Medulla oblongata (tissue), 1 donor: ENCODE data around the gene RBM25.
A peak's percentile ranks its signal among the peaks of the same experiment; 100 is the strongest.

Experiments
- DNase-seq: peaks from one replicate; pipeline ENCODE4 v3.0.0-alpha.2; 2015; ENCODE audit errors: extremely low spot score

The RBM25 gene

DNA sequence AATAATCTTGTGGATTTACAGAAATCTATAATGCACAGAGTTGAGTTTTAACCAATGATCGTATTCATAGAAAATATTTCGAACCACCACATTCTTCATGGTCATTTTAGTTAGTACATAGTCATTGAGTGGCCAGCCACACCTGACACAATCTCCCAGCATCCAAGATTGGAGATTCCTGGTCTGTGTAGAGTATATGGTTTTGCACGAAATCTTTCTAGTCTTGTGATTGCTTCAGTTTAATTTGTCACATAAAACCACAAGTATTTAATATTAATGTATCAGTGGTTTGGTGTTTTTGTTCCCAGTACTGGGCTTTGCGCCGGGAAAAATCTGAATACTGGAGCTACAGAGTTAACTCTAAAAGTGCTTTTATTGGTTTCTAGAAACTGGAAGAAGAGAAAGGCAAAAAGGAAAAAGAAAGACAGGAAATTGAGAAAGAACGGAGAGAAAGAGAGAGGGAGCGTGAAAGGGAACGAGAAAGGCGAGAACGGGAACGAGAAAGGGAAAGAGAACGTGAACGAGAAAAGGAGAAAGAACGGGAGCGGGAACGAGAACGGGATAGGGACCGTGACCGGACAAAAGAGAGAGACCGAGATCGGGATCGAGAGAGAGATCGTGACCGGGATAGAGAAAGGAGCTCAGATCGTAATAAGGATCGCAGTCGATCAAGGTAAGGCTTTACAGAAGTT, 44.6 kb downstream of the RBM25 start:
- no peak for DNase-seq

DNA sequence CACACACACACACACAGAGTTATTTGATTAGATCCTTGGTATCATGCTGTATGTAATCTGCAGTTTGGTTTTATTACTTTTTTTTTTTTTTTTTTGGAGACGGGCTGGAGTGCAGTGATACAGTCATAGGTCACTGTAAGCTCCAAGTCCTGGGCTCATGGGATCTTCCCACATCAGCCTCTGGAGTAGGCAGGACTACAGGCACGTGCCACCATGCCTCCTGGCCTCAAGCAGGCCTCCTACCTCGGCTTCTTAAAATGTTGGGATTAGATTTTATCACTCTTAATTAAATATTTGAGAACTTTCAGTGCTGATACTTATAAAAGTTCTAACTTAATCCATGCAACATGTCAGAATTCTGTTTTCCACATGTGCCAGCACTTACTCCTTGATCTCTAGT, 46.7 kb downstream of the RBM25 start:
- no peak for DNase-seq

DNA sequence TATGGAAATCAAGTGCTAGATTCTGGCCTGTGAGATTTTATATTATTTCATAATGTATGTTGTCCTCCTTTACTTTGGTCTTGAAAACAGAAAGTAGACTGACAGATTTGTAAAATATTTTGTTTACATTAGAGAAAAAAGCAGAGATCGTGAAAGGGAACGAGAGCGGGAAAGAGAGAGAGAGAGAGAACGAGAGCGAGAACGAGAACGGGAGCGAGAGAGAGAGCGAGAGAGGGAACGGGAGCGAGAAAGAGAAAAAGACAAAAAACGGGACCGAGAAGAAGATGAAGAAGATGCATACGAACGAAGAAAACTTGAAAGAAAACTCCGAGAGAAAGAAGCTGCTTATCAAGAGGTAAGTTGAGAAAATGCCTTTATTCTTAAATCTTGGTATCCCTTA, 47.4 kb downstream of the RBM25 start:
- no peak for DNase-seq

DNA sequence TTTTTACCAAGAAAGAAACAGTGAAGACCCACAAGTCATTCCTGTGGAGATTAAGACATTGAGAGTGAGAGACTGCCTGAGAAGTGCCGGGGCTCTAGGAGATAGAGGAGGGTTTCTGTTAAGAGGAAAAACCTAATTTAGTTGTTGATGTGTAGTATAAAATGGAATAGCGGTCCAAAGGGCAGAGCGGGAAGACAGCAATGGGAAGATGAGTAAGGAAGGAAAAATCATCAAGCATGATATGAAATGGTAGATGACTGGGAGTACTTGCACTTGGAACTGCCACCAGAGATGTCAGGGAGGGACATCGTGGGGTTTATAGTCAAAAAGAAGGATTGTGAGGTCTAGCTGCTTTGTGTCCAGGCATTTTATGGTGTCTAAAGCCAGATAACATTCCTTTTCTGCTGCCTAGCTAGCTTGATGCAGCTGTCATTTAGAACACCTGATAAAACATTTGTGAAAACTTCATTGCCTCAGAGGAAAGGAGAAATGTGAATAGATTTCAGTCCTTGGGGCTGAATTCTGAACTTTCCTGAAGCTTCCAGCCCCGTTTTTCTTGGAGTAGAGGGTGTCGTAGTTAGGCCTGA, 57.8 kb downstream of the RBM25 start:
- DNase-seq, result no peak

DNA sequence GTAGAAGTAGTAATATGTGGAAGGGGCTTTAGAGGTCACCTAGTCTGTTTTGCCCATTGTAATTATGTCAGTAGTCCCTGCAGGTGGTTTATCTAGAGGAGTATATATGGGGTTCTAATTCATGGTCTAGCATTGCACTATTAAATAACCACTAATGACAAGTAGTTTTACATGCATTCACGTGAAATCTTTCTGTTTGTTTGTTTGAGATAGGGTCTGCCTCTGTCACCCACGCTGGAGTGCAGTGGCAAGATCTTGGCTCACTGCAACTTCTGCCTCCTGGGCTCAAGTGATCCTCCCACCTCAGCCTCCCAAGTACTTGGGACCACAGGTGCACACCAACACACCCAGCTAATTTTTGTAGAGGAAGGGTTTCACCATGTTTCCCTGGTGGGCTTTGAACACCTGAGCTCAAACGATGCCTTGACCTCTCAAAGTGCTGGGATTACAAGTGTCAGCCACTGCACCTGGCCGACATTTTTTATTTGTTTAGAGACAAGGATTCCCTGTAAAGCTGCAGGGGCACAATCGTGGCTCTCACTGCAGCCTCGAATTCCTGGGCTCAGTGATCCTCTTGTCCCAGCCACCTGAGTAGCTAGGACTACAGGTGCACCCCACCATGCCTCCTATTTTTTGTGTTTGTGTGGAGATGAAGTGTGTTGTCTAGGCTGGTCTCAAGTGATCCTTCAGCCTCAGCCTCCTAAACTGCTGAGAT, 66.0 kb downstream of the RBM25 start:
- no peak for DNase-seq

DNA sequence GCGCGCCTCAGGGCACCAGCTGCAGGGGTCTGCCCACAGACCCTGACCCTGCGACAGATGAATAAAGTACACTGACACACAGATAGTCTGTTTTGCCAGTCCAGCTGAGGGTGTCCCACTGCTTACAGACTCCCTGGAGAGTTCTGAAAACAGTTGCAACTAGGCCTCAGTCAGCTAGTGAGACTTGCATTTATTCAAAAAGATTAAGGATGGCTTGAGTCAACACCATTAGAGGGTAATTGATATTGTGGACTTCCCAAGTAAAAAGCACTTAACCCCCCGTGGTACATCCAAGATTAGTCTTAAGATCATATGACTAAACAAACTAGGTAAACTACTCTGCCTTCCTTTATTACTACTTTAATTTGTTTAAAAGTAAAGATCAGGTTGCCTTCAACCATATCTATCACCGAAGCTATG, 66.8 kb downstream of the RBM25 start:
- no peak for DNase-seq

DNA sequence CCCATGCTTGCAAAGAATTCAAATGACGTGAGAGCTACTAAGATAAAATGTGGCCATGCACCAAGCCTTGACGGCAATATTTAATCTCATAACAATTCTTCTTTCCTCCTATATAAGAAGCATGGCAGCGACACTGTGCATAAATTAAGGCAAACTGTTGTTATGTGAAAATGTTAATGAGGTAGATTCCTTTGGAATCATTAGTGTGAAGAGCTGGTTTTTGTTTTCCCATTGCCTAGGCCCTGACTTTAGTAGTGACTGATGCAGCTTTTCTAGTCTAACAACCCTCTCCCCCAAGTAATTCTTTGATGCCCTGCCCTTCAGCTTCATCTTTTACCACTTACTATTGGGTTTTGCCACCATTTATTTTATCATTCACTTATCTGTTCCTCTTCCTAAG, 67.4 kb downstream of the RBM25 start:
- no peak for DNase-seq

DNA sequence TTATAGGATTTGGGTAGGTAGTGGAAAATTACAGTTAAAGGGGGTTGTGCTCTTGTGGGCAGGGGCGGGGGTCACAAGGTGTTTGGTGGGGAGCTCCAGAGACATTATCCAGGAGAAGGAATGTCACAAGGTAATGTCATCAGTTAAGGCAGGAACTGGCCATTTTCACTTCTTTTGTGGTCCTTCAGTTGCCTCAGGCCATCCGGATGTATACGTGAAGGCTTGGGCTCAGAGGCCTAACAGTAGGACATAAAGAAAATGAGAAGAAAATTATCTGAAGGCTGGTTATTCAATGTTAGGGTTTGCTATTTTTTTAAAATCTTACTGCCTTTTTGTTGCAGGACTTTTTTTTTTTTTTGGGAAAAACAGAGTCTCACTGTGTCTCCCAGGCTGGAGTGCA, 75.5 kb downstream of the RBM25 start:
- DNase-seq, result no peak

DNA sequence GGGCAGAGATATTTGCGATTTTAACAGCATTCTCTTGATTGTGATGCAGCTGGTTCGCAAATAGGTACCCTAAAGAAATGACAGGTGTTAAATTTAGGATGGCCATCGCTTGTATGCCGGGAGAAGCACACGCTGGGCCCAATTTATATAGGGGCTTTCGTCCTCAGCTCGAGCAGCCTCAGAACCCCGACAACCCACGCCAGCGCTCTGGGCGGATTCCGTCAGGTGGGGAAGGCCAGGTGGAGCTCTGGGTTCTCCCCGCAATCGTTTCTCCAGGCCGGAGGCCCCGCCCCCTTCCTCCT, 77.7 kb downstream of the RBM25 start:
- DNase-seq, result no peak

DNA sequence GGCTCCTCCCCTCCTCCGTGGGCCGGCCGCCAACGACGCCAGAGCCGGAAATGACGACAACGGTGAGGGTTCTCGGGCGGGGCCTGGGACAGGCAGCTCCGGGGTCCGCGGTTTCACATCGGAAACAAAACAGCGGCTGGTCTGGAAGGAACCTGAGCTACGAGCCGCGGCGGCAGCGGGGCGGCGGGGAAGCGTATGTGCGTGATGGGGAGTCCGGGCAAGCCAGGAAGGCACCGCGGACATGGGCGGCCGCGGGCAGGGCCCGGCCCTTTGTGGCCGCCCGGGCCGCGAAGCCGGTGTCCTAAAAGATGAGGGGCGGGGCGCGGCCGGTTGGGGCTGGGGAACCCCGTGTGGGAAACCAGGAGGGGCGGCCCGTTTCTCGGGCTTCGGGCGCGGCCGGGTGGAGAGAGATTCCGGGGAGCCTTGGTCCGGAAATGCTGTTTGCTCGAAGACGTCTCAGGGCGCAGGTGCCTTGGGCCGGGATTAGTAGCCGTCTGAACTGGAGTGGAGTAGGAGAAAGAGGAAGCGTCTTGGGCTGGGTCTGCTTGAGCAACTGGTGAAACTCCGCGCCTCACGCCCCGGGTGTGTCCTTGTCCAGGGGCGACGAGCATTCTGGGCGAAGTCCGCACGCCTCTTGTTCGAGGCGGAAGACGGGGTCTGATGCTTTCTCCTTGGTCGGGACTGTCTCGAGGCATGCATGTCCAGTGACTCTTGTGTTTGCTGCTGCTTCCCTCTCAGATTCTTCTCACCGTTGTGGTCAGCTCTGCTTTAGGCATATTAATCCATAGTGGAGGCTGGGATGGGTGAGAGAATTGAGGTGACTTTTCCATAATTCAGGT, 78.3 kb downstream of the RBM25 start, which contains the start of gene PSEN1:
PSEN1 (plus strand) TSS at position 121 of the 839 bp plus-strand sequence. CDS start 11,513 bp downstream, outside the sequence.
- DNase-seq, result peak; percentile 98

DNA sequence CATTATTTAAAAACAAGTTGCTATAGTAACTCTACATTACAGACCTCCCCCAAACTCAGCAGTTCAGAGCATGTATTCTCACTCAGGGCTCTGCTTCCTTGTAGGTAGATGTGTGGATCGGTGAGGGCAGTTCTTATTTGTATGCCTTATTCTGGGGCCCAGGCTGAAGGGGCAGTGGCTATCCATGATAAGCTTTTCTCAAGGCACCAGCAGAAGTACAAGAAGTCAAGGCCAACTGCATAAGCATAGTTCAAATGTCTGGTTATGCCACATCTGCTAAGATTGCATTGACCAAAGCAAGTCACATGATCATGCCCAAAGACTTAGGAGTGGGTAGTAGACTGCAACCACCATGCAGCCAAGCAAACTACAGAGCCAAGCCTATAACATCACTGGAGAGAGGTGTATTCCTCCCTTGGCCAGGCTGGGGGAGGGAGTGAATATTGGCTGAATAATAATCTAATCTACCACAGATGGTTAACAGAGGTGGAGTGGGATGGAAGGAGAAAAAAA, 82.5 kb downstream of the RBM25 start:
- no peak for DNase-seq

DNA sequence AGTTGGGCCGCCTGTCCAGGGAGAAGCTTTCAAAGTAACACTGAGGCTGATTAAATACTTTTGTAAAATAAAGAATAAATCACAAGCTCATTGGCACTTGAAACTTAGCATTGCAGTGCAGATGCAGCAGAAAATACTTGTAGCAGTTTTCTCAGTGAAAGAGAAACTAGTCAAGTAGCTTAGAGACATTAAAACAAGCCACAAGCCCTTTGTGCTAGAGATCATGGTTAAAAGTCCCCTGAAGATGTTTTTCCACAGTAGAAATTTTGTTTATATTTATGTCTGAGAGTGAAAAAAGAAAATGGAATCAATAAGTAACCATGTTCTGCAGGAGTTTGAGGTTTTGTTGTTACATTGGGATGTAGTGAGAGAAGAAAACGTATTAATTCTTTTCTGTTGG, 83.9 kb downstream of the RBM25 start:
- peak; percentile 37 for DNase-seq

DNA sequence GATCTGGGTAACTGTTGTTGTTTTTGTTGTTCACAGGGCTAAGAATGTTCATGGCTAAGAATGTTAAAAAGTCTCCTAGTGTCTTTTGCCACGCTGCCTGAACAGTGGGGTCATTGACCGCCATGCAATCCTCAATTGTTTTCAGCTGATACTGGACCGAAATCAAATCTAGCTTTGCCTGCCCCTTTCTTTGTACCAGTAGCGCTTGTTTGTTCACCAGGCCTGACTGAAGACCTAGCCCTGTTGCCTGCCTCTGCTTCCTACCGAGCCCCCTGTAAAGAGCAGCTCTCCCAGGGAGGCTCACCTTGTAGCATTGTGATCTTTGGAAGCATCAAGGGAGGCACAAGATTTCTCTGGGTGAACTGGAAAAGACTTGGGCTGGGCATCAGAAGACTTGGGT, 84.7 kb downstream of the RBM25 start:
- DNase-seq, result peak; percentile 93

DNA sequence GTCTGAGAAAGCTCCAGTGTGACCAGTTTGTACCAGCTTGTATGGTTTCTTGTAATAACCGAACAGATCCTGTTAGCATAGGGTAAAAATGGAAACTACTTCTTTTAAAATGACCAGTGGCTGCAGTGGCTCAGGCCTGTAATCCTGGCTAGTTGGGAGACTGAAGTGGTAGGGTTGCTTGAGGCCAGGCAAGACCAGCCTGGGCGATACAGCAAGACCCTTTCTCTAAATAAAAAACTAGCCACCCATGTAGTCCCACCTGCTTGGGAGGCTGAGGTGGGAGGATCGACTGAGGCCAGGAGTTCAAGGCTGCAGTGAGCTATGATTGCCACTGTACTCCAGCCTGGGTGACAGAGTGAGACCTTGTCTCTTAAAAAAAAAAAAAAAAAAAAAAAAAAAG, 85.3 kb downstream of the RBM25 start:
- no peak for DNase-seq

DNA sequence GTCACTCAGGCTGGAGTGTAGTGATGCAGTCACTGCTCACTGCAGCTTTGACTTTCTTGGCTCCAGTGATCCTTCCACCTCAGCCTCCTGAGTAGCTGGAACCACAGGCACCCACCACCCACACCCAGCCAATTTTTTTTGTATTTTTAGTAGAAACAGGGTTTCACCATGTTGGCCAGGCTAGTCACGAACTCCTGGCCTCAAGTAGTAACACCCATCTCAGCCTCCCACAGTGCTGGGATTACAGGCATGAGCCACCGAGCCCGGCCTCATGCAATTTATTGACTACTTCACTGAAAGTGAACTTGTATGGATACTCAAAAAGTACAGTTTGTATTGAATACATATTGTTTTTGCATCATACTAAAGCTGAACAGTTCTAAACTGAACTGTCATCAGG, 87.0 kb downstream of the RBM25 start:
- no peak for DNase-seq

DNA sequence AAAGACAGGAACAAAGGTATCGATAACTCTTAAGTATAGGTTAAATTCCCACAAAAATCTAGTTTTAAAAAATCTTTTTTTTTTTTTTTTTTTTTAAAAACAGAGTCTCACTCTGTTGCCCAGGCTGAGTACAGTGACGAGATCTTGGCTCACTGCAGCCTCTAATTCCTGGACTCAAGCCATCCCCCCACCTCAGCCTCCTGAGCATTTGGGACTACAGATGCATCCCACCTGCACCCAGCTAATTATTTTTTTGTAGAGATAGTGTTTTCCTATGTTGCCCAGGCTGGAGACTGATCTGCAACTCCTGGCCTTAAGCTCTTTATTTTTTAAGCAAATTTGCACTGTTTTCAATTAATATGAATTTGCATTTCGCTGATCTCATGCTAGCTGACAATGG, 87.8 kb downstream of the RBM25 start:
- DNase-seq, result no peak

DNA sequence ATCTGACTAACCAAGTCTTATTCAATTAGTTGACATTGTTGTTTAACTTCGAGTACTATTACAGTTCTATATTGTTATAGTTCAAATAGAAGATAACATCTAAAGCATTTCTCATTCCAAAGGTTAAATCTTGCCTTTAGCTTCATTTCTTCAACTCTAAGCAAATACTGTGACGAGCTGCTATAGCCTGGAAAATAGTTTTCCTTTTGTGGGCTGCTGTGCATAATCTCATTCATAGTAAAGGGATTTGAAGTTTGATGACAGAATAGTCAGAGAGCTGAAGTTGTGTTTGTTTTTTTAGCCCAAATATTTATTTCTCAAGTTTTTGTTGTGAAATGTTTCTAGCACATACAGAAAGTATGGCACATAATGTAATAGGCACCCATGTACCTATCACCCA, 91.4 kb downstream of the RBM25 start:
- DNase-seq, result no peak

DNA sequence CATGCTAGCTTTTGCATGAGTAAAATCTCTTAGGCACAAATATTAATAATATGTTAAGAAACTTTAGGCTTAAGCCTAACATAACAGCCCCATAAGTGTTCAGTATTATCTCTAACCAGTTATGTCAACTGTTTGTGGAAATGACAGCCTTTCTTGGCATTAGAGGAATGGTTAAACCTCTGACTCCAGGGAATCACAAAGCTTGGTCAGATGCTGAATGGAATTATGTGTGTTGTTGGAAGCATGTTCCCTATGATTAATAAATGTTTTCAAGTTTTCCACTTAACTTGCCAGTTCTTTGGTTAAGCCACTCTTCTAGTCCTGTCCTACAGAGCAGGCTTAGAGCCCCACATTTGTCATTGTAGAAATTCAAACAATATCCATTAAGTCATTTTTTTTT, 94.9 kb downstream of the RBM25 start:
- no peak for DNase-seq

DNA sequence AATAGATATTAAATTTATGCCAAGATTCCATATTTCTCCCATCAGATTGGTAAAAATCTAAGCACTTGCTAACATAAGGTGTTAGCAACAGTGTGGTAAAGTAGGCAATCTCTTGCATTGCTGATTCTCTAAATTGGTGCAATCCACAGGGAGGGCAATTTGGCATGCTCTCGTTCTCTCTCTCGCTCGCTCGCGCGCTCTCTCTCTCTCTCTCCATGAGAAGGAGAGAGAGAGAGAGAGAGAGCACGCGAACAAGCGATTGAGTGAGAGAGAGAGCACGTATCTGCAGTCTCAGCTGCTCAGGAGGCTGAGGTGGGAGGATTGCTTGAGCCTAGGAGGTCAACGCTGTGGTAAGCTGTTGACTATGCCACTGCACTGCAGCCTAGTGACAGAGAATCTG, 103.9 kb downstream of the RBM25 start:
- no peak for DNase-seq

DNA sequence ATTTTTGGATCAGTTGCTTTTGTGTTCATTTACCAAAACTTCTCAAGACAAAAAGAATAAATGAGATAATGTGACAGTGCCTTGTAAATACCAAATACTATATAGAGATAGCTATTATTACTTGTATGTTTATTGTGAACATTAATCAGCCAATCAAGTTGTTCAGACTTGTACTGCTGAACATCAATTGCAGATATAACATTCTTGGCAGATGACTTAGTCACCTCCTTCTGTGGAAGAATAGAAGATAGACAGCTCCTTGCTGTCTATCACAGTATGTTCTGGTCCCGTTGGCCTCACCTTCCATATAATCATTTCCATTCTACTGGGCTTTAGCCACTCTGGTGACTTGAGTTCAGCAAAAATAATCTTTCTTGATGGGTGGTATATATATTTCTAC, 108.1 kb downstream of the RBM25 start:
- DNase-seq, result no peak

DNA sequence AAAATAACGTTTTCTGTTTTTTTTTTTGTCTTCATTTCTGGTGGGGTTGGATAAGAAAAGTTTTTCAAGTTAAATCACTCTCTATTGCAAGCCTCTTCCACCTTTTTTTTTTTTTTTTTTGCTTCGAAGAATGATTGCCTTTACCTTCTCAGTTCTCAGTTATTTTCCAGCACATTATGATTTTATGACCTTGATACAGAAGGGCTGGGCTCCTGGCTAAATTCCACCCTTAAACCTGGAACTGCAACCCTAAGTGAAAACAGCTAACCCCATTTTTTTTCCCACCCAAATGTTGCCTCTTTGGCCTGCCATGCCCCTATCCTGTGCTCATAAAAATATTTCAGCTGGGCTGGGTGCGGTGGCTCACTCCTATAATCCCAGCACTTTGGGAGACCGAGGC, 109.4 kb downstream of the RBM25 start:
- DNase-seq, result no peak

DNA sequence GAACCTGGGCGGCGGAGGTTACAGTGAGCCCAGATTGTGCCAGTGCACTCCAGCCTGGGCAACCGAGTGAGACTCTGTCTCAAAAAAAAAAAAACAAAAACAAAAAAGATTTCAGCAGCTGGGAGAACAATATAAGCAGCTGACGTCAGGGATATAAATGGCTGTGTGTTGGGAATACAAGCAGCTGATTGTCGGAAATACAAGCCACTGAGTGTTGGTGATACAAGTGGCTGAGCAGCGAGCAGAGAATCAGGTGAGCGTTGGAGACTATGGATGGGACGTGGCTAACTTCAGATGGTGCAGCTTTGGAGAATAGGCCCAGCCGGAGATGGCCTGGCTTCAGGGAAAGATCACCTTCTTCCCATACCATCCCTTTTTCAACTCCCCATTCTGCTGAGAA, 109.9 kb downstream of the RBM25 start:
- peak; percentile 93 for DNase-seq
